HG02623 (cell line): ENCODE data around the gene SALL4.
"Not testable (repeated sequence)": the region's sequence is repeated elsewhere in the genome, so short reads cannot be mapped to it uniquely, and the experiment has no call there.

Experiments
- ATAC-seq: cut with Tn5 transposase; IDR thresholded peaks from one replicate; pipeline ENCODE4 v1.9.1; 2021; ENCODE audit warnings: moderate library complexity; ENCODE audit not compliant: unreplicated experiment

SALL4 gene

DNA sequence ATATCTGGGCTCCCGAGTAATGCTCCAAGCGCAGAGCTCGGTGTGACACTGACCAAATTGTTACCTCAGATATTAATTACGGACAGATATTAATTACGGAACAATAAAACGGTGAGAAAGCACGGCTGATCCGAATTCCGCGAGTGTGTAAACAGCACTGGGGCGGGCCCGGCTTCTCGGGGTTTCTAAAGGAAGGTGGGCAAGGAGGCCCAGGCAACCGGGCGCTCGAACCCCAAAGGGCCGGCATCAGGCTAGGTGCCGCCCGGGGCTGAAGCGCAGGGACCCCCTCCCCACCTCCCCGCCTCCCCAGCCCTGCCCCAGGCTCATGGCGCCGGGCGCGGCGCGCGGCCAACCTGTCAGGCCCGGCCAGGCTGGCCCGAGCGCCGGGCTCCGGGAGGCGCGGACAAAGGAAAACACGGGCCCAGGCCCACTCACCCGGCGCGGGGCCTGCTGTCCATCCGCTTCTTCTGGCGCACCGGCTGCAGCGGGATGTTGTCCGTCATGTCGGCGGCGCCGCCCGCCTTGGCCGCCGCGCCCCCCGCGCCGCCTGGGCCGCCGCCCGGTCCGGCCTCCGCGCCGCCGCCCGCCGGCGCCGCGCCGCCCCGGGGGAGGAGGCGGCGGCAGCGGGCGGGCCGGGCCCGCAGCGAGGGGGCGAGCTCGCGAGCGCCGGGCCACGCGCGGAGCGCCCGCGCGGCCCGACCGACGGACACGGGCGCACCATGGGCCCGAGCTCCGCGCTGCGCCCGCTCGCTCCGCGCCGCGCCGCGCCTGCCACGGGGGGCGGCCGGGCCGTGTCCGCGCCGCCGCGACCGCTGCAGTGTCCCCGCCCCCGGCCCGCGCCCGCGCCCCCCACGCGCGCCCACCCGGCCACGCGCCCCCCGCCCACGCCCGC lies 34.2 kb downstream of the SALL4 start, which contains the start of gene ATP9A:
ATP9A (minus strand) TSS at position 524 of the 892 bp plus-strand sequence; CDS start at position 503, 21 bp downstream.
- ATAC-seq = no peak

DNA sequence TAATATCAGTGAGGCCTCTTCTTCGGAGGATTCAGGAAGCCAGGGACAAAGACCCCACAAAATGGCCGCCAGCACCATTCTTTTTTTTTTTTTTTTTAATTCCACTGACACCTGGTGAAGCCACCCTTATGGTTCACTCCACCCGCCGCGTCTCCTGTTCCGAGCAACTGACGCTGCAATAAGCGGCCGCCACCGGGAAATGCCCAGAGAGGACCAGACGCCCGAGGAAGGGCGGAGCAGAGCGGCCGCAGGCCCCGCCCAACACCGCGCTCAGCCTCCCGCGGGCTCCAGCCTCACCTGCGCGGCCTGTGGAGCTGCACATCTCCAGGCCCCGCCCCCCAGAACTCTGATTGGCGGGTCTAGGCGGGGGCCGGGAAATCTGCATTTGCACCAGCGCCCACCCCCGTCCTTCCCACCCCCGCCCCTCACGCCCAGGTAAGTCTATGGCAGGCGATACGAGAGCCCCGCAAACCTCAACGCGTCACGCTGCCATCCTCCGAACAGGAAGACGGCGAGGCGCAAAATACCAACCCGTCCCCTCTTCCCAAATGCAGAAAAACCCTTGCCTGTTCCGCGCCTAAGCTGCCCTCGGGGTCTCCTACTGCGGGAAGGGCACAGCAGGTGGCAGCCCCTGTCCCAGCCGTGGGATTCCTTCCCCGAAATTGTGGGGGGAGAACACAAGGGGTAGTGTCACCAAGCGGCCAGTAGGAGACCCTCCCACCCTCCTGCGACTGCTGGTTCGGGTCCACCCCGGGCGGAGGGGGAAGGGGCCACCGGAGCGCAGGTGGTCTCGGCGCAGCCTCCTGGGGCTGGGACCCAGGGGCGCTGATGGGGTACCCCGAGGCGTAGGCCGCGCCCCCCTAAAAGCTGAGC lies 35.1 kb downstream of the SALL4 start:
- ATAC-seq = no peak

DNA sequence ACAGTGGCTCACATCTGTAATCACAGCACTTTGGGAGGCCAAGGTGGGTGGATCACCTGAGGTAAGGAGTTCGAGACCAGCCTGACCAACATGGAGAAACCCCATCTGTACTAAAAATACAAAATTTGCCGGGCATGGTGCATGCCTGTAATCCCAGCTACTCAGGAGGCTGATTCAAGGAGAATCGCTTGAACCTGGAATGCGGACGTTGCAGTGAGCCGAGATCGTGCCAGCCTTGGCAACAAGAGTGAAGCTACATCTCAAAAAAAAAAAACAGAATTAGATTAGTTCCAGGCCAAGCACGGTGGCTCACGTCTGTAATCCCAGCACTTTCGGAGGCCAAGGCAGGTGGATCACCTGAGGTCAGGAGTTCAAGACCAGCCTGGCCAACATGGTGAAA lies 36.9 kb downstream of the SALL4 start:
- not testable (repeated sequence) for ATAC-seq

DNA sequence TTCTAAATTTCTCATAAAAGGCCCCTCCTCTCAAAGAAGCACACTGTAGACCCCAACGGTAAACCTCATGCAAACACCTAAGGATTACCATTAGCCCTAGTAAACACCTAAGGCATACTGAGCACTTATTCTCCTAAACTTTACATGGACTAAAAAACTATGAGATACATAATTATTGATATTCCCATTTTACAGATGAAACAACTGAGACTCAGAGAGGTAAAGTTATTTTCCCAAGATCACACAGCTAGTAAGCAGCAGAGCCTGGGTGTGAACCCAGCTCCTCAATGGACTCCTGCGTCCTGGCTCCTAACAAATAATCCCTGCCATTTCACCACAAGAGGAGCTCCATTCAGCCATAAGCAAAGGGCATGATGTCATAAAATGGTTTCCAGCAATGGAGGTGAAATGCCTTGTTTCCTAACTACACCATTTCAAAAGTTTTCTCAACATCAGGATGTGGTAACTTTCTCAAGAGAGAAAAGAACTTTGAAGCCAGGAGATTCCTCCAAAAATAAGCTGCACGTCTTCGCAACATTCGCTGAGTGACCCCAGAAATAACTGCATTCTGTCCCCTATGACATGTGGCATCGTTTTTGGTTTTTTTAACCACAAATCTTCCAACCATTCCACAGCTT lies 38.2 kb downstream of the SALL4 start:
- ATAC-seq = no peak

DNA sequence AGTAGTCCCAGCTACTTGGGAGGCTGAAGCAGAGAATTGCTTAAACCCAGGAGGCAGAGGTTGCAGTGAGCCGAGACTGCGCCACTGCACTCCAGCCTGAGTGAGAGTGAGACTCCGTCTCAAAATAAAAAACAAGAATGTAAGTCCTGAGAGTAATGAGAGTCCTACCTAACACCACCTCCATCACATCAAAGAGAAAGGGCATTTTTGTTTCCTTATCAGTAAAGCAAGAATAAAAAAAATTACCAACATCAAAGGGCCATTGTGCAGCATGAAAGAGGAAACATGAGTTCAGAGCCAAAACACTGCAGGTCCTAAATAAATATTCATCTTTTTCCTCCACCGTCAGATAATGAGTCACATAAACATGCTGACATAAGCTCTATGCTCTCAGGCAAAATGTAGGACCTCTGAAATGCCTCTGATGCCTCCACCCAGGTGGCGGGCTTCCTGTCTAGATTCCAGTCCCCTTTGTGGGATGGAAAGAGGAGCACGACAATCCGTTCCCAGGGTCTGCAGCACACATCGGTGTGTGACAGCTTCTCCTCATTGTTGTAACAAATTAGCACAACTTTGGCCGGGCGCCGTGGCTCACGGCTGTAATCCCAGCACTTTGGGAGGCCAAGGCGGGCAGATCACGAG lies 41.3 kb downstream of the SALL4 start:
- no peak for ATAC-seq

DNA sequence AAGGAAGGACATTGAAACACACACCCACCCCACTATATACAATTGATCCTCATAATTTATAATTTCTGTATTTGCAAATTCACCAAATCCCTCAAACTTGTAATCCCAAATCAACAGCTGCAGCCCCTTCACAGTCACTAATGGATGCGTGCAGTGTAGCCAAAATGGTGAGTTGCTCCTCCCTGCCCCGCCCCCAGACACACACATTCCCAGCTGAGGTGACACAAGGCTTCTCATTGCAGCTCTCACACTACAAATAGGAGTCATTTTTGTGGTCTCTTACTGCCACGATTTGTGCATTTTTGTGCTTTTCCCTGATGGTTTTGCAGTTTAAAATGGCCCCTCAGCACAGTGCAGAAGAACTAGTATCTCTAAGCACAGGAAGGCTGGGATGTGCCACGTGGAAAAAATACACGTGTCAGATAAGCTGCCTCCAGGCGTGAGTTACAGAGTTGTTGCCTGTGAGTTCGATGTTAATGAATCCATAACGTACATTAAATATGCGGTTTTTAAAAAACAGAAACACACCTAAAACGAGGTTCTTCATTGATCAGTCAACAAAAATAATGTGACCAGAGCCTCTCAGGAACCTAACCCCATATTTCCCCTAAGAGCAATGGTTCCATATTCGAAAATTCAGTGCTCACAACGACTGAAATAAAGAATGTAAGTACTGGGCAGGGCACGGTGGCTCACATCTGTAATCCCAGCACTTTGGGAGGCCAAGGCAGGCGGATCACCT lies 42.4 kb downstream of the SALL4 start:
- no peak for ATAC-seq

DNA sequence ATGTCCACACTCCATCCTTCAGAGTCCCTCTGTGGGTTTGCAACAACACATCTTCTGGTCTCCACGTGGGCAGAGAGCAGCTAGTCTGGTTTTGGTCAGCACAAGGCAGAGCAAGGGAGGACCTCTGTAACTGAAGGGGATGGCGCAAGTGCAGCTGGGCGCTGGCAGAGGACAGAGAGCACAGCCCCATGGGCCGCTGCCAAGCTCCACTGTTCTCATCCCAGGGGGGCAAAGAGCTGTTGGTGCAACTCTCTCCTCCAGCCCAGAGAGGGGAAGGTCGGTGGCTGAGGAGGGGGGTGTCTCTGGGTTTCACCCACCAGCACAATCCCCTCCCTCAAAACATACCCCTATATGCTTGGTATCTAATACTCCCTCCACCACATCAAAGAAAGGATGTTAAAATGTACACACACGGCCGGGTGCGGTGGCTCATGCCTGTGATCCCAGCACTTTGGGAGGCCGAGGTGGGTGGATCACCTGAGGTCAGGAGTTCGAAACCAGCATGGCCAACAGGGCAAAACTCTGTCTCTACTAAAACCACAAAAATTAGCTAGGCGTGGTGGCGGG lies 43.3 kb downstream of the SALL4 start:
- ATAC-seq = no peak

DNA sequence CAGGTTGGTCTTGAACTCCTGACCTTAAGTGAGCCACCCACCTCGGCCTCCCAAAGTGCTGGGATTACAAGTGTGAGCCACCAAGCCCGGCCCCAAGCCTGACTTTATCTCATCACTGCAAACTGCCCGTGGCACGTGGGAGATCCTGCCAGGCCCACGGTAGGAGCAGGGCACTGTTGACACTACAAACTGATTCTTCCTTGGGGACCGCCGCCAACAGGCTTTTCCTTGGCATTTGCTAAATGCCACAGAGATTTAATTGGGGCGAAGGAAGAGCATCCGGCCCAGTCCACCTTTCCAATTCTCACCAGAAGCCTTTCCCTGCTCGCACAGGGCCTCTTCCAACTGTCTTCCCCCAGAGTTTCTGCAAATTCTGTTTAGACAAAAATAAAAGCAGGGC lies 45.1 kb downstream of the SALL4 start:
- ATAC-seq = no peak

DNA sequence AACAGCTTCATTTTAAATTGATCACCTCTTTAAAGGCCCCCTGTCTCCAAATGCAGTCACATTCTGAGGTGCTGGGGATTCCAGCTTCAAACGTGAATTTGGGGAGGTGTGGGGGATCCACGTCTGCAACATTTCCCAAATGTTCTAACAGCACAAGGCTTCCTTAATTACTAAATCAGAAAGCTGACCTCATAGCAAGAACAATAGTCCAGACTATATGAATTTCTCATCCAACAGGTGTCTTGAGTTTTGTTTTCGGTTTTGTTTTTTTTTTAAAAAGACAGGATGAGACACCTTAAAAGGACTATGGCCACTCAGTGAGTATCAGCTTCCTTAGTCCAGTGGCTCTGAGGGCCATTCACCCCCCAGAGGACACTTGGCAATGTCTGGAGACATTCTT lies 45.7 kb downstream of the SALL4 start:
- no peak for ATAC-seq

DNA sequence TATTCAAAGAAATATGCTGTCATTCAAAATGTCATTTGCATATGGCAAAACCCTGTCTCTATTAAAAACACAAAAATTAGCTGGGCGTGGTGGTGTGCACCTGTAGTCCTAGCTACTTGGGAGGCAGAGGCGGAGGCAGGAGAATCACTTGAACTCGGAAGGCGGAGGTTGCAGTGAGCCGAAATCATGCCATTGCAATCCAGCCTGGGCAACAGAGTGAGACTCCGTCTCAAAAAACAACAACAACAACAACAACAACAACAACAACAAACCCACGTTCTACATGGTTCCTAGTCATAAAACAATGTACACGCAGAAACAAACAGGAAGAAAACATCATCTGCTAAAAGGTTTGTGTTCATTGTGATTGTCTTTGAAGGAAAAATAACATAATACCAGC lies 49.1 kb downstream of the SALL4 start:
- not testable (repeated sequence) for ATAC-seq

DNA sequence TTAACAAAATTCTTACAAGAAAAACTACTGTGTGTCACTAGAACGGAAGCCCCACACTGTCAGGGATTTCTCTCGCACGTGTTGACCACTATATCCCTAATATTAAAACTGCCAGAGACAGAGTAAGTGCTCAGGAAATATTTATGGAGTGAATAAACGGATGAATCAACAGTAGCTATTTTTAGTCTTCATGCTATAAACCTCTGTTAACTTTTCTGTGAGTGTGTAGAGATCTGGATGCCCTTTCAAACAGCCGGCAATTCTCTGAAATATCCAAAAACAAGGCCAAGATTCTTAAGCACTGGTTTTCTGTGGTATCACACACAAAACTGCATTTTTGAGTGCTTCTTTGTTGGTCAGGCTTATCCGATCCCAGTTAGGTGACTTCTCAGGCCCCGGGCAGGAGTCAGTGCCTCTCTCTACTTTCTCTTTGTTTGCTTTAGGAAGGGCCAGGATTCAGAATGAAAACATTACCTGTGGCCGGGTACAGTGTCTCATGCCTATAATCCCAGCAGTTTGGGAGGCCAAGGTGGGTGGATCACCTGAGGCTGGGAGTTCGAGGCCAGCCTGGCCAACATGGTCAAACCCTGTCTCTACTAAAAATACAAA lies 49.9 kb downstream of the SALL4 start:
- no peak for ATAC-seq

DNA sequence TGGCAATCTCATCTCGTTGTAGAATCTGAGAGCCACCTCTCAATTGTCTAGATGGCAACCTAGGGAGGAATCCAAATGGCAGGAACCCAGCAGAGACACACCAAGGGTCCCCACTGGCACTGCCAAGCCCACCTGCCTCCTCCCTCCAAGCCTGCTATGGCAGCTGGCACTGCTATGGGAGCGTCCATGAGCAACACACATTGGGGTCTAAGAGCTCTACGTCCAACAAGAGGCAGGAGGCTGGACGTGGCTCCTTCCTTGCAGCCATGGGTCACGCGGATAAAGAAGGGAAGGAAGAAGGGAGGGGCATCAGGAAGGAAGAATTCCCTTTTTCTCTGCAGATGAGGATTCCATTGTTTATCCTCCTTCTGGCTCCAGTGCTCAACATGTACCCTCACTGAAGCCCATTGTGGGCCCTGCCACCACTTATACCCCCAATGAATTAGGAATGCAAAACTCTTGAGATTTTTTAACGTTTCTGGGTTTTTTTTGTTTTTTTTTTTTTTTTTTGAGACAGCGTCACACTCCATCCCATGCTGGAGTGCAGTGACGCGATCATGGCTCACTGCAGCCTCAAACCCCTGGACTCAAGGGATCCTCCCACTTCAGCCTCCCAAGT lies 51.4 kb downstream of the SALL4 start:
- ATAC-seq = no peak

DNA sequence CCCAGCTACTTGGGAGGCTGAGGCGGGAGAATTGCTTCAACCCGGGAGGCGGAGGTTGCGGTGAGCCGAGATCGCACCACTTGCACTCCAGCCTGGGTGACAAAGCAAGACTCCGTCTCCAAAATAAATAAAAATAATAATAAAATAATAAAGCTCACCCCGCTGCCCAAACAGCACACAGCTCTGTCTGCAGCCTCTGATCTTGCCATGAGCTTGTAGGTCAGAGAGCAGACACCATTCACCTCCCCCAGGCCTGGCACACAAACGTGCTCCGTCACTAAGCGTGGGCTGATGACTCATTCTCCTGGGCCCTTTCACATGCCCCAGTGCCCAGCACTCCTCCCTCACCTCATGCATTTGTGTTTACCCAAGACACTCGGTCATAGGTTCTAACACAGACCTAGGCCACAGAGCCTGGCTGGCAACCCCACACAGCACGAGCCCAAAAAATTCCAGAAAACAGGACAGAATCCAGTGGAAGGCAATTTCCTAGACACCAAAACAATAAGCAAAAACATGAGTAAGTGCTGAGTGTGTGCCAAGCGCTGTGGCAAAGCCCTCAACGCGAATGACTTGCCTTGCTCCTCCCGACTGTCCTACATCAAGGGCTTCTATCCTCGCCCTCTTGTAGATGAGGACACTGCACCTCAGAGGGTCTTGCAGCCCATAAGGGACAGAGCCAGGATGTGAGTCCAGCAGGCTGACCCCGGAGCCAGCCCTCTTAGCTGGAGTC lies 52.1 kb downstream of the SALL4 start:
- no peak for ATAC-seq

DNA sequence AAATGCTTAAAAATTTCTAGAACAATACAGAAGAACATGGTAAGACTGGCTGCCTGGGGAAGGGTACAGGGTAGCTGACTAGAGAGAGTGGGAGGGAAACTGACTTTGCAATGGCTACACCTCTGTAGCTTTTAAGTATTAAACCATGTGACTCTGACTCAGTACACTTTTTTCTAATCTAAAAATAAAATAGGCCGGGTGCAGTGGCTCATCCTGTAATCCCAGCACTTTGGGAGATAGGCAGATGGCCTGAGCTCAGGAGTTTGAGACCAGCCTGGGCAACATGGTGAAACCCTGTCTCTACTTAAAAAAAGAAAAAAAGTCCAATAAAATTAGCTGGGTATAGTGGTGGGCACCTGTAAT lies 52.7 kb downstream of the SALL4 start:
- no peak for ATAC-seq

DNA sequence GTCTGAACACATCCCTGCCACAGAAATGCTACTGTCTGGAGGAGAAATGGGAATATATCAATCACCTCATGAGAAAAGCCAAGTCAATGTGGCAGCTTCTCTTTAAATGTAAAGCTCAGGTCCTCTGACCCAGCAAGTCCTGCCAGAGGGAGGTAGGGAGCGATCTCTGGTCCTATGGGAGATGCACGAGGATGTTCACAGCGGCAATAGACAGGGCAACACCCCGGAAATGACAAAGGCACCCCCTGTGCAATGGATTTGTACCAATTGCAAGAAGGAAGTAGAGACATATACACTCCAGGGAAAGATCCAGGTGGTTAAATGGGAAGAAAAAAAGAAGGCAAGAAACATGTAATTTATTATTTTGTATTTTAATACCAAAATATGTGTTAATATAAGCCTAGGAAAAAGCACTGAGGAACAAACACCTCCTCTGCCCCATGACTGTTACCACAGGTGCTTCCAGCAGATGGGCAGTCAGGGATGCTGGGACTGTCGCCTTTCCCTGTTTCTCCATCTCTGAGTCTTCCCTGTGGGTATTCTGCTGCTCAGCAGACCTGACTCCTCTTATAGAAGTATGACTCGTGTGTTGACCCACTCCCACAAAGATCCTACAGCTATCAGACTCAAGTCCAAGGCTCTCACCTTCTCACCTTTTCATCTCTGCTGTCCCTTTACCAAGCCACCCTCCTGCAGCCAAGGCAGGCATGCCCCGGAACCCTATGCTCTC lies 55.0 kb downstream of the SALL4 start:
- no peak for ATAC-seq

DNA sequence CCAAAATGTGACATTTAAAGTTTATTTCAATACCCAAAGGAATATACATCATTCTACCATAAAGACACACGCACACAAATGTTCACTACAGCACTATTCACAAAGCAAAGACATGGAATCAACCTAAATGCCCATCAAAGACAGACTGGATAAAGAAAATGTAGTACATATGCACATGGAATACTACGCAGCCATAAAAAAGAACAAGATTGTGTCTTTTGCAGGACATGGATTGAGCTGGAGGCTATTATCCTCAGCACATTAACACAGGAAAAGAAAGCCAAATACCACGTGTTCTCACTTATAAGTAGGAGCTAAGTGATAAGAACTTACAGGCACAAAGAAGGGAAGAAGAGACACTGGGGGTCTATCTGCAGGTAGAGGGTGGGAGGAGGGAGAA lies 56.5 kb downstream of the SALL4 start:
- ATAC-seq = no peak

DNA sequence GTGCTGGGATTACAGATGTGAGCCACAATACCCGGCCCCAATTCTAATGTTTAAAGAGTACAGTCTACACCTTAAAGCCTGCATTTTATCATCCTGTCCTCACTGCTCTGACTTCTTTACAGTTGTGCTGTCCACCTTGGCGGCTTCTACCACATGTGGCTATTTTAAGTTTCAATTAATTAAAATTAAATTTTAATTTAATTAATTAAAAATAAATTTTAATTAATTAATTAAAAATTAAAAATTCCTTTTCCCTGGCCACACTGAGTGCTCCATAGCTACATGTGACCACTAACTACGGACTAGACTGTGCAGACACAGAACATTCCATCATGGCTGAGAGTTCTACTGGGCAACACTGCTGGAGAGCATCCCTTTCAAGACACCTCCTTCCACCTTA lies 61.5 kb downstream of the SALL4 start:
- ATAC-seq = no peak

DNA sequence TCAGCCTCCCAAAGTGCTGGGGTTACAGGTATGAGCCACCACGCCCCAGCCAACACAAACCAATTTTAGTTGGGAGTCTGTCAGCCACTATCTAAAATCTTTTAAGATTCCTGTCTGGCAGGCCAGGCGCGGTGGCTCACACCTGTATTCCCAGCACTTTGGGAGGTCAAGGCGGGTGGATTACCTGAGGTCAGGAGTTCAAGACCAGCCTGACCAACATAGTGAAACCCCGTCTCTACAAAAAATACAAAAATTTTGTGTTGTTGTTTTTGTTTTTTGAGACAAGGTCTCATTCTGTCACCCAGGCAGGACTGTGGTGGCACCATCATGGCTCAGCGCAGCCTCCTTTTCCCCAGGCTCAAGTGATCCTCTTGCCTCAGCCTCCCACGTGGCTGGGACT lies 62.0 kb downstream of the SALL4 start:
- not testable (repeated sequence) for ATAC-seq
